Bronchial epithelial cell (primary cell): Measurements from ENCODE around the gene ZDHHC24. TPM values are rescaled to one million over a fixed set of nuclear protein-coding genes. Genes with fewer than 3 reads are reported as not detected.

Source experiments
- DNase-seq: peaks from one replicate; pipeline ENCODE4 v3.0.0-alpha.2; 2010; ENCODE audit warnings: low read depth
- FAIRE-seq: peaks from 2 replicates; lab custom pipeline; 2011; peaks lifted over from hg19 to GRCh38; lab: Jason Lieb, UNC
- H3K27me3 ChIP-seq: 2 replicates; pipeline ENCODE4 v1.5.1; 2011; ENCODE audit warnings: low read length; ENCODE audit not compliant: control insufficient read depth, insufficient read depth
- H3K36me3 ChIP-seq: 2 replicates; pipeline ENCODE4 v1.5.1; 2011; ENCODE audit warnings: low read length; ENCODE audit not compliant: control insufficient read depth, insufficient read depth
- H3K4me3 ChIP-seq: 2 replicates; pipeline ENCODE4 v1.5.1; 2011; ENCODE audit warnings: mild to moderate bottlenecking, low read depth, low read length, control low read depth
- CTCF ChIP-seq: IDR thresholded peaks from 2 replicates; pipeline ENCODE4 v1.5.1; 2011; ENCODE audit warnings: mild to moderate bottlenecking, moderate library complexity, low read length, control low read depth, inconsistent platforms; ENCODE audit not compliant: insufficient read depth, severe bottlenecking
- total RNA-seq: library from RNA; depleted of rRNA; stranded (reverse); fragments of >200 nt; gene quantifications from 2 replicates; pipeline ENCODE4 v1.2.1, GENCODE V29; 2014

Gene ZDHHC24
- total RNA-seq, 1 donor from 2014 or later = 8.4 TPM

- H3K36me3 ChIP-seq = peaks cover 12% of the 10 kb centered on the region
- no peak for FAIRE-seq
- H3K4me3 ChIP-seq = no peak overlapping the region
- TF ChIP-seq CTCF = no peak
- no peaks in the 10 kb centered on the region for H3K27me3 ChIP-seq
- no peak for DNase-seq
Observed at GRCh38 chr11:66471142-66471541, 74.7 kb downstream of the ZDHHC24 start.

Other genes with a start within 250 kb of the ZDHHC24 start
- gene CD248, start 229.0 kb downstream of the ZDHHC24 start, total RNA-seq = under 0.01 TPM in 2 replicates
- 19.0 and 19.7 TPM in 2 replicates for gene RIN1, start 209.6 kb downstream of the ZDHHC24 start, total RNA-seq
- 67.6 and 81.6 TPM in 2 replicates for gene BRMS1, start 200.9 kb downstream of the ZDHHC24 start, total RNA-seq
- gene B4GAT1, start 198.4 kb downstream of the ZDHHC24 start, total RNA-seq = 7.7 and 10.8 TPM in 2 replicates
- gene SLC29A2, start 174.3 kb downstream of the ZDHHC24 start, total RNA-seq = 1.9 and 2.1 TPM in 2 replicates
- not detected in 2 replicates for gene NPAS4, start 125.0 kb downstream of the ZDHHC24 start, total RNA-seq
- 38.5 and 43.7 TPM in 2 replicates for gene MRPL11, start 107.2 kb downstream of the ZDHHC24 start, total RNA-seq
- gene PELI3, start 79.1 kb downstream of the ZDHHC24 start, total RNA-seq = 10.4 and 11.6 TPM in 2 replicates
- gene DPP3, start 65.6 kb downstream of the ZDHHC24 start, total RNA-seq = 45.0 and 70.0 TPM in 2 replicates
- gene BBS1, start 35.4 kb downstream of the ZDHHC24 start, total RNA-seq = 8.2 and 9.5 TPM in 2 replicates
- gene ACTN3, start 855 bp upstream of the ZDHHC24 start, total RNA-seq = not detected in 2 replicates
- 1.6 and 2.4 TPM in 2 replicates for gene CTSF, start 22.6 kb upstream of the ZDHHC24 start, total RNA-seq
- under 0.01 TPM in 2 replicates for gene CCDC87, start 47.0 kb upstream of the ZDHHC24 start, total RNA-seq
- gene CCS, start 47.1 kb upstream of the ZDHHC24 start, total RNA-seq = 29.3 and 30.3 TPM in 2 replicates
- 7.4 and 10.9 TPM in 2 replicates for gene RBM14, start 70.6 kb upstream of the ZDHHC24 start, total RNA-seq
- gene RBM4, start 92.7 kb upstream of the ZDHHC24 start, total RNA-seq = 173 and 246 TPM in 2 replicates
- gene RBM4B, start 131.8 kb upstream of the ZDHHC24 start, total RNA-seq = 13.4 and 15.7 TPM in 2 replicates
- gene SPTBN2, start 183.2 kb upstream of the ZDHHC24 start, total RNA-seq = 38.7 and 67.3 TPM in 2 replicates